GM23338 (cell line): ENCODE data around the gene SERPINE2. TPM values are rescaled to one million over a fixed set of nuclear protein-coding genes. Genes with fewer than 3 reads are reported as not detected.

Experiments
- ATAC-seq: fragments of 200-7000 bp; cut with Tn5 transposase; 3 replicates; pipeline ENCODE4 v1.9.1; 2020
- DNase-seq: peaks from one replicate; pipeline ENCODE4 v3.0.0-alpha.2; 2015; ENCODE audit warnings: low spot score
- H2AFZ ChIP-seq: fragments of 200-600 bp; sonication (generic); 2 replicates; pipeline ENCODE4 v1.8.0; 2016; ENCODE audit warnings: antibody characterized with exemption, mild to moderate bottlenecking, moderate library complexity
- H3F3A ChIP-seq: fragments of 200-600 bp; sonication (generic); replicated peaks from 2 replicates; pipeline ENCODE4 v1.8.0; 2017; ENCODE audit warnings: antibody characterized with exemption, mixed run types, low read depth
- H3K27ac ChIP-seq: fragments of 200-600 bp; sonication (generic); 2 replicates; pipeline ENCODE4 v1.6.1; 2016; ENCODE audit warnings: low read depth
- H3K27me3 ChIP-seq: fragments of 200-600 bp; sonication (generic); 2 replicates; pipeline ENCODE4 v1.8.0; 2016; ENCODE audit warnings: mild to moderate bottlenecking, mixed run types, moderate library complexity; ENCODE audit not compliant: insufficient read depth
- H3K36me3 ChIP-seq: fragments of 200-600 bp; sonication (generic); 2 replicates; pipeline ENCODE4 v1.8.0; 2016; ENCODE audit warnings: mild to moderate bottlenecking; ENCODE audit not compliant: insufficient read depth
- H3K4me1 ChIP-seq: fragments of 200-600 bp; sonication (generic); 2 replicates; pipeline ENCODE4 v1.8.0; 2016; ENCODE audit warnings: mild to moderate bottlenecking, moderate library complexity; ENCODE audit not compliant: insufficient read depth
- H3K4me2 ChIP-seq: fragments of 200-600 bp; sonication (generic); 2 replicates; pipeline ENCODE4 v1.7.1; 2017; ENCODE audit warnings: mixed run types
- H3K4me3 ChIP-seq: fragments of 200-600 bp; sonication (generic); 2 replicates; pipeline ENCODE4 v1.6.1; 2016; ENCODE audit warnings: mixed run types
- H3K79me2 ChIP-seq: fragments of 200-600 bp; sonication (generic); replicated peaks from 2 replicates; pipeline ENCODE4 v1.8.0; 2017; ENCODE audit warnings: mild to moderate bottlenecking; ENCODE audit not compliant: insufficient read depth
- H3K9me2 ChIP-seq: fragments of 200-600 bp; sonication (generic); 2 replicates; pipeline ENCODE4 v1.8.0; 2017; ENCODE audit not compliant: insufficient read depth
- H4K20me1 ChIP-seq: fragments of 200-600 bp; sonication (generic); replicated peaks from 2 replicates; pipeline ENCODE4 v1.8.0; 2017; ENCODE audit warnings: mild to moderate bottlenecking; ENCODE audit not compliant: insufficient read depth
- H3K27ac Mint-ChIP-seq: 2 replicates; pipeline ENCODE4 v1.8.0; 2020; ENCODE audit warnings: inconsistent platforms, mild to moderate bottlenecking, moderate library complexity, mixed read lengths
- H3K27me3 Mint-ChIP-seq: 3 replicates; pipeline ENCODE4 v1.8.0; 2022; ENCODE audit warnings: low read depth, mild to moderate bottlenecking, moderate library complexity, mixed read lengths, inconsistent platforms; ENCODE audit not compliant: insufficient read depth, poor library complexity
- H3K36me3 Mint-ChIP-seq: 3 replicates; pipeline ENCODE4 v1.8.0; 2021; ENCODE audit warnings: low read depth, mild to moderate bottlenecking, inconsistent platforms, moderate library complexity, mixed read lengths
- H3K4me1 Mint-ChIP-seq: 3 replicates; pipeline ENCODE4 v1.8.0; 2020; ENCODE audit warnings: mild to moderate bottlenecking, inconsistent platforms, mixed read lengths
- H3K4me3 Mint-ChIP-seq: 3 replicates; pipeline ENCODE4 v1.8.0; 2021; ENCODE audit warnings: moderate library complexity, mild to moderate bottlenecking, inconsistent platforms, mixed read lengths
- H3K9me3 Mint-ChIP-seq: 3 replicates; pipeline ENCODE4 v1.8.0; 2020; ENCODE audit warnings: moderate library complexity, mild to moderate bottlenecking, inconsistent platforms, mixed read lengths
- CREB1 ChIP-seq: fragments of 250-450 bp; sonication (Bioruptor Pico); IDR thresholded peaks from 2 replicates; pipeline ENCODE4 v1.5.0; 2020; ENCODE audit warnings: low read depth, mild to moderate bottlenecking, moderate library complexity
- CTCF ChIP-seq, 2 experiments: fragments of 200-600 bp in 1 of 2; sonication (generic) in 1 of 2; conservative IDR thresholded peaks; 2 replicates each; pipeline versions ENCODE4 v1.5.1 to v1.6.1; 2016 to 2017; ENCODE audit warnings: antibody characterized with exemption in 2 of 2, low read depth in 2 of 2, mild to moderate bottlenecking in 2 of 2, moderate library complexity in 1 of 2
- EZH2phosphoT487 ChIP-seq: fragments of 200-600 bp; sonication (generic); IDR thresholded peaks from one replicate; pipeline ENCODE4 v1.8.1; 2018; ENCODE audit warnings: antibody characterized with exemption; ENCODE audit not compliant: unreplicated experiment
- NANOG ChIP-seq: IDR thresholded peaks from 2 replicates; pipeline ENCODE4 v1.6.1; 2016; ENCODE audit warnings: antibody characterized with exemption, borderline replicate concordance
- STAT1 ChIP-seq: IDR thresholded peaks from one replicate; pipeline ENCODE4 v1.6.1; 2016; ENCODE audit warnings: antibody characterized with exemption; ENCODE audit not compliant: unreplicated experiment
- ZNF114 ChIP-seq: fragments of 250-450 bp; sonication (Bioruptor Pico); IDR thresholded peaks from 2 replicates; pipeline ENCODE4 v1.5.0; 2020; ENCODE audit warnings: mild to moderate bottlenecking, moderate library complexity
- ZNF331 ChIP-seq: fragments of 250-450 bp; sonication (Bioruptor Pico); IDR thresholded peaks from 2 replicates; pipeline ENCODE4 v1.5.0; 2020; ENCODE audit warnings: low read depth, mild to moderate bottlenecking, moderate library complexity
- polyA plus RNA-seq: library from polyadenylated mRNA; unstranded; fragments of >200 nt; fragmentation: Nextera tagmentation; extraction: Ambion mirVana; gene quantifications from 2 replicates; pipeline ENCODE4 v1.2.1, GENCODE V29; 2016
- total RNA-seq: library from RNA; depleted of rRNA; stranded (reverse); fragments of >200 nt; shearing (Covaris generic); gene quantifications from 2 replicates; pipeline ENCODE4 v1.2.3, GENCODE V29; 2014
- TF ChIP-seq, protein P1 (sequence below): fragments of 250-450 bp; sonication (Bioruptor Pico); IDR thresholded peaks from 2 replicates; pipeline ENCODE4 v1.5.0; 2020; ENCODE audit warnings: mild to moderate bottlenecking, moderate library complexity

SERPINE2 gene
- total and polyA plus RNA-seq, 2 experiments from 2014 or later, result 38.6 to 44.2 TPM

- TF ChIP-seq CREB1 (CRISPR knock-in tag), result no peak
Observed at GRCh38 chr2:224030786-224031185, 8.3 kb downstream of the SERPINE2 start (continued).

GRCh38 chr2:224029876-224030275 is 9.2 kb downstream of the SERPINE2 start:
- DNase-seq (no peak), ATAC-seq (no peak)
- no peaks in the 10 kb centered on the region for H3K36me3 ChIP-seq
- TF ChIP-seq CTCF (conservative IDR thresholded peaks at IDR 0.05; ENCODE audit: low read depth in 2 of 2), result no peak
- TF ChIP-seq, protein P1, sequence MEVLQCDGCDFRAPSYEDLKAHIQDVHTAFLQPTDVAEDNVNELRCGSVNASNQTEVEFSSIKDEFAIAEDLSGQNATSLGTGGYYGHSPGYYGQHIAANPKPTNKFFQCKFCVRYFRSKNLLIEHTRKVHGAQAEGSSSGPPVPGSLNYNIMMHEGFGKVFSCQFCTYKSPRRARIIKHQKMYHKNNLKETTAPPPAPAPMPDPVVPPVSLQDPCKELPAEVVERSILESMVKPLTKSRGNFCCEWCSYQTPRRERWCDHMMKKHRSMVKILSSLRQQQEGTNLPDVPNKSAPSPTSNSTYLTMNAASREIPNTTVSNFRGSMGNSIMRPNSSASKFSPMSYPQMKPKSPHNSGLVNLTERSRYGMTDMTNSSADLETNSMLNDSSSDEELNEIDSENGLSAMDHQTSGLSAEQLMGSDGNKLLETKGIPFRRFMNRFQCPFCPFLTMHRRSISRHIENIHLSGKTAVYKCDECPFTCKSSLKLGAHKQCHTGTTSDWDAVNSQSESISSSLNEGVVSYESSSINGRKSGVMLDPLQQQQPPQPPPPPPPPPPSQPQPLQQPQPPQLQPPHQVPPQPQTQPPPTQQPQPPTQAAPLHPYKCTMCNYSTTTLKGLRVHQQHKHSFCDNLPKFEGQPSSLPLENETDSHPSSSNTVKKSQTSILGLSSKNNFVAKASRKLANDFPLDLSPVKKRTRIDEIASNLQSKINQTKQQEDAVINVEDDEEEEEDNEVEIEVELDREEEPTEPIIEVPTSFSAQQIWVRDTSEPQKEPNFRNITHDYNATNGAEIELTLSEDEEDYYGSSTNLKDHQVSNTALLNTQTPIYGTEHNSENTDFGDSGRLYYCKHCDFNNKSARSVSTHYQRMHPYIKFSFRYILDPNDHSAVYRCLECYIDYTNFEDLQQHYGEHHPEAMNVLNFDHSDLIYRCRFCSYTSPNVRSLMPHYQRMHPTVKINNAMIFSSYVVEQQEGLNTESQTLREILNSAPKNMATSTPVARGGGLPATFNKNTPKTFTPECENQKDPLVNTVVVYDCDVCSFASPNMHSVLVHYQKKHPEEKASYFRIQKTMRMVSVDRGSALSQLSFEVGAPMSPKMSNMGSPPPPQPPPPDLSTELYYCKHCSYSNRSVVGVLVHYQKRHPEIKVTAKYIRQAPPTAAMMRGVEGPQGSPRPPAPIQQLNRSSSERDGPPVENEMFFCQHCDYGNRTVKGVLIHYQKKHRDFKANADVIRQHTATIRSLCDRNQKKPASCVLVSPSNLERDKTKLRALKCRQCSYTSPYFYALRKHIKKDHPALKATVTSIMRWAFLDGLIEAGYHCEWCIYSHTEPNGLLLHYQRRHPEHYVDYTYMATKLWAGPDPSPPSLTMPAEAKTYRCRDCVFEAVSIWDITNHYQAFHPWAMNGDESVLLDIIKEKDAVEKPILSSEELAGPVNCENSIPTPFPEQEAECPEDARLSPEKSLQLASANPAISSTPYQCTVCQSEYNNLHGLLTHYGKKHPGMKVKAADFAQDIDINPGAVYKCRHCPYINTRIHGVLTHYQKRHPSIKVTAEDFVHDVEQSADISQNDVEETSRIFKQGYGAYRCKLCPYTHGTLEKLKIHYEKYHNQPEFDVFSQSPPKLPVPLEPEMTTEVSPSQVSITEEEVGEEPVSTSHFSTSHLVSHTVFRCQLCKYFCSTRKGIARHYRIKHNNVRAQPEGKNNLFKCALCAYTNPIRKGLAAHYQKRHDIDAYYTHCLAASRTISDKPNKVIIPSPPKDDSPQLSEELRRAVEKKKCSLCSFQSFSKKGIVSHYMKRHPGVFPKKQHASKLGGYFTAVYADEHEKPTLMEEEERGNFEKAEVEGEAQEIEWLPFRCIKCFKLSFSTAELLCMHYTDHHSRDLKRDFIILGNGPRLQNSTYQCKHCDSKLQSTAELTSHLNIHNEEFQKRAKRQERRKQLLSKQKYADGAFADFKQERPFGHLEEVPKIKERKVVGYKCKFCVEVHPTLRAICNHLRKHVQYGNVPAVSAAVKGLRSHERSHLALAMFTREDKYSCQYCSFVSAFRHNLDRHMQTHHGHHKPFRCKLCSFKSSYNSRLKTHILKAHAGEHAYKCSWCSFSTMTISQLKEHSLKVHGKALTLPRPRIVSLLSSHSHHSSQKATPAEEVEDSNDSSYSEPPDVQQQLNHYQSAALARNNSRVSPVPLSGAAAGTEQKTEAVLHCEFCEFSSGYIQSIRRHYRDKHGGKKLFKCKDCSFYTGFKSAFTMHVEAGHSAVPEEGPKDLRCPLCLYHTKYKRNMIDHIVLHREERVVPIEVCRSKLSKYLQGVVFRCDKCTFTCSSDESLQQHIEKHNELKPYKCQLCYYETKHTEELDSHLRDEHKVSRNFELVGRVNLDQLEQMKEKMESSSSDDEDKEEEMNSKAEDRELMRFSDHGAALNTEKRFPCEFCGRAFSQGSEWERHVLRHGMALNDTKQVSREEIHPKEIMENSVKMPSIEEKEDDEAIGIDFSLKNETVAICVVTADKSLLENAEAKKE (CRISPR knock-in tag), result no peak
- no peak for TF ChIP-seq NANOG
- TF ChIP-seq STAT1, result no peak
- TF ChIP-seq EZH2phosphoT487, result no peak
- no peak for TF ChIP-seq ZNF114
- TF ChIP-seq CREB1 (CRISPR knock-in tag), result no peak
- TF ChIP-seq ZNF331 (CRISPR knock-in tag), result no peak
- peaks cover 9% of the 10 kb centered on the region for H4K20me1 ChIP-seq
- peaks cover 59% of the 10 kb centered on the region for H3K4me1 ChIP-seq
- H3K36me3 Mint-ChIP-seq, result peaks cover 6% of the 10 kb centered on the region
- H3F3A ChIP-seq, result no peaks in the 10 kb centered on the region
- H3K9me3 Mint-ChIP-seq, result no peaks in the 10 kb centered on the region; the same call in 2 of the 3 replicates
- H3K4me3 Mint-ChIP-seq, result no peak overlapping the region
- no peak overlapping the region for H3K4me3 ChIP-seq
- peaks cover 60% of the 10 kb centered on the region for H3K4me1 Mint-ChIP-seq
- H3K27me3 Mint-ChIP-seq, result peaks cover 3% of the 10 kb centered on the region
- H3K27ac ChIP-seq, result no peak overlapping the region
- H3K4me2 ChIP-seq, result no peak overlapping the region
- no peak overlapping the region for H2AFZ ChIP-seq
- H3K27me3 ChIP-seq, result peaks cover 7% of the 10 kb centered on the region; the same call in 1 of the 2 replicates
- H3K27ac Mint-ChIP-seq, result no peak overlapping the region
- H3K9me2 ChIP-seq, result no peaks in the 10 kb centered on the region
- peaks cover 55% of the 10 kb centered on the region for H3K79me2 ChIP-seq
